Large intestine (tissue), 3 donors: ENCODE data around the gene ANGPT4. TPM values are rescaled to one million over a fixed set of nuclear protein-coding genes. Genes with fewer than 3 reads are reported as not detected.
"Not testable (repeated sequence)": the region's sequence is repeated elsewhere in the genome, so short reads cannot be mapped to it uniquely, and the experiment has no call there.

ENCODE experiments used
- DNase-seq, 2 donors: peaks; one replicate each; pipeline versions ENCODE4 v3.0.0 to v3.0.0-alpha.2; 2013
- H3K27ac ChIP-seq: one replicate; pipeline ENCODE4 v1.5.1; 2013; ENCODE audit warnings: low read length
- H3K27me3 ChIP-seq: 2 replicates; pipeline ENCODE4 v1.6.1; 2013; ENCODE audit warnings: low read length; ENCODE audit not compliant: control insufficient read depth, insufficient read depth
- H3K36me3 ChIP-seq: 2 replicates; pipeline ENCODE4 v1.6.1; 2013; ENCODE audit warnings: low read length; ENCODE audit not compliant: control insufficient read depth, insufficient read depth
- H3K4me1 ChIP-seq: one replicate; pipeline ENCODE4 v1.6.1; 2013; ENCODE audit warnings: low read length; ENCODE audit not compliant: control insufficient read depth, insufficient read depth
- H3K4me3 ChIP-seq: one replicate; pipeline ENCODE4 v1.5.1; 2013; ENCODE audit warnings: low read length
- H3K9me3 ChIP-seq: one replicate; pipeline ENCODE4 v1.6.1; 2013; ENCODE audit warnings: mild to moderate bottlenecking, low read depth, low read length, moderate library complexity; ENCODE audit not compliant: control insufficient read depth
- WGBS: methylation state at CpG from one replicate; pipeline ENCODE4 v1.1.5; 2013; ENCODE audit warnings: low lambda C conversion rate; ENCODE audit not compliant: insufficient coverage; 5-methylcytosine and 5-hydroxymethylcytosine counted together
- polyA plus RNA-seq: library from polyadenylated mRNA; unstranded; fragments of 120-200 nt; gene quantifications from one replicate; pipeline ENCODE4 v1.2.1, GENCODE V29; 2013

Gene ANGPT4
- polyA plus RNA-seq, 1 donor, result 0.03 TPM

GRCh38 chr20:906703-907270 is 9.3 kb downstream of the ANGPT4 start:
- Histone ChIP-seq H3K27me3 (peaks cover 5% of the 10 kb centered on the region), H3K4me1 (no peaks in the 10 kb centered on the region), H3K9me3 (no peaks in the 10 kb centered on the region), H3K27ac (no peak overlapping the region), H3K36me3 (no peaks in the 10 kb centered on the region), H3K4me3 (no peak overlapping the region)
- DNase-seq, result no peak
- WGBS, result no CpG with 5 or more reads among the region's 4 CpGs

GRCh38 chr20:906001-906520 is 10.1 kb downstream of the ANGPT4 start:
- no peak overlapping the region for H3K4me3 ChIP-seq
- H3K36me3 ChIP-seq, result no peaks in the 10 kb centered on the region
- H3K27ac ChIP-seq, result no peak overlapping the region
- no CpG with 5 or more reads among the region's 6 CpGs for WGBS
- no peaks in the 10 kb centered on the region for H3K4me1 ChIP-seq
- no peaks in the 10 kb centered on the region for H3K9me3 ChIP-seq
- no peak for DNase-seq
- peaks cover 5% of the 10 kb centered on the region for H3K27me3 ChIP-seq

GRCh38 chr20:905396-905961 is 10.7 kb downstream of the ANGPT4 start:
- Histone ChIP-seq H3K4me3 (no peak overlapping the region), H3K27me3 (peaks cover 4% of the 10 kb centered on the region), H3K27ac (no peak overlapping the region), H3K9me3 (no peaks in the 10 kb centered on the region), H3K36me3 (no peaks in the 10 kb centered on the region), H3K4me1 (no peaks in the 10 kb centered on the region)
- WGBS, result no CpG with 5 or more reads among the region's 4 CpGs
- no peak for DNase-seq

GRCh38 chr20:904039-904545 is 12.0 kb downstream of the ANGPT4 start:
- no peaks in the 10 kb centered on the region for H3K36me3 ChIP-seq
- WGBS, result 80% methylated on average over 1 of the region's 2 CpGs
- H3K9me3 ChIP-seq, result no peaks in the 10 kb centered on the region
- H3K4me1 ChIP-seq, result no peaks in the 10 kb centered on the region
- H3K27ac ChIP-seq, result no peak overlapping the region
- no peak for DNase-seq
- no peaks in the 10 kb centered on the region for H3K27me3 ChIP-seq
- no peak overlapping the region for H3K4me3 ChIP-seq

- not testable (repeated sequence) for H3K36me3 ChIP-seq, H3K27ac ChIP-seq, H3K4me3 ChIP-seq, H3K9me3 ChIP-seq, H3K4me1 ChIP-seq, DNase-seq
- peaks cover 11% of the 10 kb centered on the region for H3K27me3 ChIP-seq
- WGBS, result 92% methylated on average over 4 of the region's 6 CpGs
These were observed 18.7 kb downstream of the ANGPT4 start for GRCh38 chr20:897436-897835.

GRCh38 chr20:896501-897025 is 19.6 kb downstream of the ANGPT4 start:
- H3K4me3 ChIP-seq, result no peak overlapping the region
- DNase-seq, result no peak
- H3K27me3 ChIP-seq, result peaks cover 13% of the 10 kb centered on the region
- no peak overlapping the region for H3K27ac ChIP-seq
- H3K9me3 ChIP-seq, result no peaks in the 10 kb centered on the region
- no peaks in the 10 kb centered on the region for H3K4me1 ChIP-seq
- 80% methylated on average over 1 of the region's 6 CpGs for WGBS
- no peaks in the 10 kb centered on the region for H3K36me3 ChIP-seq

- H3K4me1 ChIP-seq, DNase-seq, H3K4me3 ChIP-seq, H3K27ac ChIP-seq, H3K9me3 ChIP-seq, H3K36me3 ChIP-seq: not testable (repeated sequence)
- WGBS, result 100% methylated on average over 1 of the region's 5 CpGs
- peaks cover 22% of the 10 kb centered on the region for H3K27me3 ChIP-seq
These were observed 23.8 kb downstream of the ANGPT4 start for GRCh38 chr20:892371-892770.

- no peak for DNase-seq
- Histone ChIP-seq H3K9me3 (no peaks in the 10 kb centered on the region), H3K27me3 (peaks cover 27% of the 10 kb centered on the region), H3K4me3 (no peak overlapping the region), H3K36me3 (no peaks in the 10 kb centered on the region), H3K27ac (no peak overlapping the region), H3K4me1 (no peaks in the 10 kb centered on the region)
- no CpG with 5 or more reads among the region's 4 CpGs for WGBS
These were observed 24.4 kb downstream of the ANGPT4 start for GRCh38 chr20:891706-892080.

- Histone ChIP-seq H3K4me3 (no peak overlapping the region), H3K4me1 (no peaks in the 10 kb centered on the region), H3K9me3 (no peaks in the 10 kb centered on the region), H3K27ac (no peak overlapping the region), H3K36me3 (no peaks in the 10 kb centered on the region), H3K27me3 (peaks cover 26% of the 10 kb centered on the region)
- DNase-seq, result no peak
- 80% methylated on average over 1 of the region's 6 CpGs for WGBS
These were observed 25.0 kb downstream of the ANGPT4 start for GRCh38 chr20:891058-891705.

GRCh38 chr20:890666-891057 is 25.5 kb downstream of the ANGPT4 start:
- DNase-seq, result no peak
- H3K27me3 ChIP-seq, result peaks cover 29% of the 10 kb centered on the region
- no peak overlapping the region for H3K27ac ChIP-seq
- WGBS, result 100% methylated on average over 2 of the region's 6 CpGs
- no peaks in the 10 kb centered on the region for H3K36me3 ChIP-seq
- H3K9me3 ChIP-seq, result no peaks in the 10 kb centered on the region
- no peak overlapping the region for H3K4me3 ChIP-seq
- no peaks in the 10 kb centered on the region for H3K4me1 ChIP-seq
